IPS DF 19.7 (cell line): Measurements from ENCODE around the gene PSMC3.

ENCODE experiments used
- DNase-seq: peaks from one replicate; pipeline ENCODE4 v3.0.0-alpha.2; 2013; ENCODE audit warnings: low read depth, low spot score

The PSMC3 gene

GRCh38 chr11:47413908-47414684 lies 12.1 kb downstream of the PSMC3 start:
- DNase-seq = no peak

DNA sequence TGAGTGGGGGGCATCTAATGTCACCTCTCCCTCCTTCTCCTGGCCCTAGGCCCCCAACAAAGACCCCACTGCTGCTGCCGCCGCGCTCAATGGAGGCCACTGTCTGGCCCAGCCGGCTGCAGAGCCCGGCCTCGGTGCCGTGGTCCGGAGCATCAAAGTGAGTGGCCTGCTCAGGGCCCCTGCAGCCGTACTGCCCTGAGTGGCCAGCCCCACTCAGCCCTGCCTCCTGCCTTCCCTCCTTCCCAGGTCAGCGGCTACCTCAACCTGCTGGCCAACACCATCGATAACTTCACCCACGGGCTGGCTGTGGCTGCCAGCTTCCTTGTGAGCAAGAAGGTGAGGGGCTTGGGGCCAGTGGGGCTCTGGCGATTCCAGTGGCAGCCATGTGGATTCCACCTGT lies 12.9 kb downstream of the PSMC3 start:
- no peak for DNase-seq

- DNase-seq = no peak
These were observed 14.1 kb downstream of the PSMC3 start for GRCh38 chr11:47411884-47412746.

GRCh38 chr11:47410370-47411264 lies 15.6 kb downstream of the PSMC3 start:
- DNase-seq = no peak

DNA sequence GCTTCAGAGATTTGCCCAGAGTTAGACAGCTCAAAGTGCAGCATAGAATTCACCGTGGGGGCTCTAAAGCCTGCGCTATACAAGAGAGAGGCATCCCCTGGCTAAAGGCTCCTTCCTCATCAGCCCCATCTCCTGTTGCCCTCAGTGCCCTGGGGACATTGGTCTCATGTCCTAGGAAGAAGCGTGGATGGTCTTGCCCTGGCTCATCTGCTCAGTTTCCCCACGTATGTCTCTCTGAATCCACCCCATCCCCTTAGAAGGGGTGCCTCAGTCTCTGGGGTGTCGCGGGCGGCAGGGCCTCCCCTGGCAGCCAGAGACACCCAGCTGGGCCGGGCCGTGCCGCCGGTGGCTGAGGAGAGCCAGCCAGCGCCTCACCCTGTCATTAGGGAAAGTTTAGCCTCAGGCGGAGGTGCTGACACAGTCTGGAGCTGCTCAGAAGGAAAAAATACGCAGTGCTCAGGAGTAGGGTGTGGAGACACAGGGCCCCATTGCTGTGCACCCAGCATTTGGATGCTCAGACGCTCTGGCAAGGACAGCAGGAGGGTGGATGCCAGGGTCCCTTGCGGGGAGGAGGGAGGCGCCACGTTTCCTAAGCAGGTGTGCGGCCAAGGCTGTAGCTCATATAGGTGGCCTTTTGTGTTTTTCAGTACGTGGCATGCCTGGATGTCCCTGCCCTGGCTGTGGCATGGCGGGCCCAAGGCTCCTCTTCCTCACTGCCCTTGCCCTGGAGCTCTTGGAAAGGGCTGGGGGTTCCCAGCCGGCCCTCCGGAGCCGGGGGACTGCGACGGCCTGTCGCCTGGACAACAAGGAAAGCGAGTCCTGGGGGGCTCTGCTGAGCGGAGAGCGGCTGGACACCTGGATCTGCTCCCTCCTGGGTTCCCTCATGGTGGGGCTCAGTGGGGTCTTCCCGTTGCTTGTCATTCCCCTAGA lies 16.5 kb downstream of the PSMC3 start:
- no peak for DNase-seq

DNA sequence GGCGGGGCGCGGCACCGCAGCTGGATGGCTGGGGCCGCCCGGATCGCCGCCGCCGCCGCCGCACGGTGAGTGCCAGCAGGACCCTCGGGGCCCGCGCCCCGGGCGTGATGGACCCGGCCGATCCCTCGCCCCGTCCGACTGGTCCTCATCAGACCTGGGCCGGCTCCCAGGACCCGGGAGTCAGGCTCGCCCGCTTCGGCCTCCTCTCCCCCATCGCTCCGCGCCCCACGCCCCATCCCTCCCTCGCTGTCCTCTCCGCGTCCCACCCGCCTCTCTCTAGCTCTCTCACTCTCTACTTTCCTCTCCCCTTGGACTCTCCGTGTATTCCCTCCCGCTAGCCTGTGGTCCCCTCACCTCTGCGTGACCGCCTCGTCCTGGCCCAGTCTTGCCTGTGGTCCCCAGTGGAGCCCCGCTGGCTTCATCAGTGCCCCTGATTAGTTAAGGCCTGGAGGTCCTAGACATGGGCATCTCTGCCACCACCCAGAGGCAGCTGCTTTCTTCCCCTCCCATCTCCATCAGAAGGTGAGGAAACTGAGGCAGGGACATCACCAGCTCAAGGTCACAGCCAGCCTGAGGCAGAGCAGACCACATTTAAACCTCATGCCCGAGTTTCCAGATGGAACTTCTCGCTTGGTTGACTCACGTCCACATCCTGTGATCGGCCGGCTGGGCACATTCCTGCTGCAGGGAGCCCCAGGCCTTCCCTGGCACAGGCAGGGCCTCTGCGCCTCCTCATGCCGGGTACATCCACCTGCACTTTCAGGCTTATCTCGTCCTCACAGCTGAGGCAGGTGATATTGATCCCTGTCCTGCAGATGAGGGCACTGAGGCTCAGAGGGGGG lies 17.4 kb downstream of the PSMC3 start:
- no peak for DNase-seq

GRCh38 chr11:47407746-47408590 lies 18.3 kb downstream of the PSMC3 start, which contains the start of gene SLC39A13:
Gene SLC39A13, plus strand, starts transcription at chr11:47408590. Its CDS starts 1,505 bp downstream, at chr11:47410095.
- no peak for DNase-seq

DNA sequence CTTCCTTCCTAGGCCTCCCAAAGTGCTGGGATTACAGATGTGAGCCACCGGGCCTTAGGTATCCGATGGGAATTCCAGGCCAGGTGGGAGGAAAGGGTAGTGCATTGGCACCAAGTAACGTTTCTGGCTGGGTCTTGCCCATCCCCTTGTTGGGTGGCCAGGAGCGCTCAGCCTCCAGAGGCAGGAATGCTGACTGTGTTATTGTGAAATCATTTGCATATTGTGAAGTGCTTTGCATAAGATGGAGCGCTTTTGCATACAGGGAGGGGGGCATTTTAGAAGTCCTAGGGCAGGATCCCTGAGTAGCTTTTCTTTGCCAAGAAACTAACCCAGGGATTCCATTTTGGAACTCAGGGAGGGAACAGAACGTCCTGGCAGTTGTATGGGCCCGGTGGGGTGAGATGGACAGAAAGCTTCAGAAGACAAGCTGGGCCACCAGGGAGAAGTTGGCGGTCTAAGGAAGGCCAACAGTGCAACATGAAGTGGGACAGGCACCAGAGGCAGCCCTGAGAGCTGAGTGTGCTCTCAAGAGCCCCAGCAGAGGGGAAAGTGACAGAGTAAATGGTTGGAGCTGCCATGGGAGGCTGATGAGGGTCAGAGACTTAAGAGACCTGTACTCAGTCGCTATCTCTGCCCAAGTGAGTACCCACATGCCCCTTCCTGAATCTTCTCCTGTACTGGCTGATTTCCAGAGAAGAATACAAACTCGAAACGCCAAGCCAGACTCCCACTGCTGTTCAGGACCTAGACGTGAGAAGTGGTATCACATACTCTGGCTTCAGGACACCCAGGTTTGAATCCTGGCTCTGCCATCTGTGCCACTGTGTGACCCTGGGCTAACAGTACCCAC lies 19.1 kb downstream of the PSMC3 start:
- no peak for DNase-seq

DNA sequence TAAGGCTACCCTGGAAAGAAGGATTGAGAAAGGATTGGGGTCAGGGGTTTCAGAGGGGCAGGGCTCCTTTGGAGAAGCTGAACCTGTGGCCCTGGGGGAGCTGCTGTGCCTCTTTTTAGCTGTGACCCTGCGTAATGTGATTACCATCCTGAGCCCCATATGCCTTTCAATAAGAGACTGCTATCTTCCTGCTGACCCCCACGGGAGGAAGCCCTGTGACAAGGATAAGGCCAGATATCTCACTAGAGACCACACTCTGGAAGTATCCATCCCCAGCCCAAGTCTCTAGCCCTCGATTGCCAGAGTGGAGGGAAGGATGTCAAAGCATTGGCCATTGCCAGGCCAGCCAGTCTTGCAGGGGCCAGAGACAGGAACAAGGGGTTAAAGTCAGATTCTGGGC lies 22.7 kb downstream of the PSMC3 start:
- DNase-seq = no peak

GRCh38 chr11:47403135-47403534 lies 23.1 kb downstream of the PSMC3 start:
- no peak for DNase-seq

DNA sequence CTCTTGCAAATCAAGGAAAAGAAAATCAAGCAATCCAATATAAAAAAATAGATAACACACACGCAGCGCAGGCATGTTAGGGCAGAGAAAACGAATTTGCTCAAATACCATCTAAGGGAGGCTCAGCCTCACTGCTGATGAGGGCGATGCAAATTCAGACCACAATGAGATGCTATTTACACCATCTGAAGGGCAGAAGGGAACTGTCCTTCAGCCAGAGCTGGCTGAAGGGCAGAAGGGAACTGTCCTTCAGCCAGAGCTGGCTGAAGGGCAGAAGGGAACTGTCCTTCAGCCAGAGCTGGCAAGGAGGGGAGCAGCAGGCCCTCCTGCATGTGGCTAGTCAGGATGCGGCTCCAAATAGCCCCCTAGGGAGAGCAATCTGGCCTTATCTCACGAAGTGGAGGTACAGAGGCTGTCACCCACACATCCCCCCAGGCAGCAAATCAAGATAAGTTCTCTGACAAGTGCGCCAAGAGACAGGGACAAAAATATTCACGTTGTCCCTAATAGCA lies 25.4 kb downstream of the PSMC3 start:
- DNase-seq = no peak

- no peak for DNase-seq
These were observed 26.1 kb downstream of the PSMC3 start for GRCh38 chr11:47399860-47400767.

DNA sequence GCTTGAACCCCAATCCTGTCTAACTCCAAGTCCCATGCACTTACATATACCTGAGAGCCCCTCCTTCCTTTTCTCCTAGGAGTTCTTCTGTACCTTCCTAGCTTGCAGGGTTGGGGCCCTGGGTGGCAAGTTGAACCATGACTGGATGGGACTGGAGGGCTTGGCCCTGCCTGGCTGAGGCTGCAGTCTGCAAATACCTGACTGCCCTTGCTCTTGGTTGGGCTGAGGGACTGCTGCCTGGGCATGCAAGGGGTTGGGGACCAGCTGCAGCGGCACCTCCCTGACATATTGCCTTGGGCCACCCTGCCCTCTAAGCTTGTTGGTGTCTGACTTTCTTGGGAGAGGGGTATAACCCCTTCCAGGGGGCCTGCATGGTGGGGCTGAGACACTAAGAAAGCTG lies 27.7 kb downstream of the PSMC3 start:
- DNase-seq = no peak

GRCh38 chr11:47398011-47398410 lies 28.2 kb downstream of the PSMC3 start:
- no peak for DNase-seq

GRCh38 chr11:47396049-47396320 lies 30.3 kb downstream of the PSMC3 start:
- no peak for DNase-seq

DNA sequence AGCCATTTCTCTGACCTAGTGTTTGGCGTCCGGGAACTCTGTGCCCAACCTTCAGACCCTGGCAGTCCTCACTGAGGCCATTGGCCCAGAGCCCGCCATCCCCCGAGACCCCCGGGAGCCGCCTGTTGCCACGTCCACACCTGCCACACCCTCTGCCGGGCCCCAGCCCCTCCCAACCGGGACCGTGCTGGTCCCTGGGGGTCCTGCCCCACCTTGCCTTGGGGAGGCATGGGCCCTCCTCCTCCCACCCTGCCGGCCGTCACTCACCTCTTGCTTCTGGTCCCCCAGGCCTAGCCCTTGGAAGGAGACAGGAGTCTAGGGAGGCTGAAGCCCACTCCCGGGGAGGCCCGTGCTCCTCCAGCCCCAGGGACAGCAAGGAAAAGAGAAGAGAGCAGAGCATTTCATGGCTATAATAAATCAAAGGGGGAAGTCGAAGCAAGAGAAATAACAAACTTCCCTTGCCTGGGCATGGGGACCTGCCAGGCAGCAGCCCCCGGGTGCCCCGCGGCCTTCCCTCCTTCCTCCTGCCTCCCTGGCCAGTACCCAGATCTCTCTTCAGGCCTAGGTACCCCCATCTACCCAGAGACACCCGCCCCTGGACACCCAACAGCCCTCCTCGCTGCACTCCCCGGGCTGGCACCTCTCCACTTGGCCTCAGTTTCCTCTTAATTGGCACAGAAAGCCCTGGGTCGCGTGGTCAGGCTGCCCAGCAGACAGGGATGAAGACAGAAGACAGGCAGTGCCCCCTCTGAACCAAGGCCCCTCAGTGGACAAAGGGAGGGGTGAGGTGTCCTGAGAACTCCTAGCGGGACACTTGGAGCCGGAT lies 30.8 kb downstream of the PSMC3 start:
- DNase-seq = no peak
